Omental fat pad (tissue), 4 donors: ENCODE data around the gene FBXW5. TPM values are rescaled to one million over a fixed set of nuclear protein-coding genes. Genes with fewer than 3 reads are reported as not detected.

Experiments
- ATAC-seq: fragments of 150-250 bp; one replicate; pipeline ENCODE4 v1.9.1; 2016; ENCODE audit warnings: mild to moderate bottlenecking, moderate library complexity; ENCODE audit not compliant: low FRiP score
- DNase-seq: peaks from one replicate; pipeline ENCODE4 v3.0.0-alpha.2; 2019; ENCODE audit warnings: low spot score
- total RNA-seq, 4 donors: library from RNA; depleted of rRNA; stranded (reverse); fragments of >200 nt; gene quantifications; one replicate each; pipeline ENCODE4 v1.1.0, GENCODE V29; 2016
- TF ChIP-seq, protein P1 (sequence below), 3 donors: fragments of 450-650 bp; IDR thresholded peaks; one replicate each; pipeline ENCODE4 v1.5.1; 2016 to 2017; ENCODE audit warnings: antibody characterized with exemption in 3 of 3, mild to moderate bottlenecking in 3 of 3, moderate library complexity in 2 of 3

Gene FBXW5
- total RNA-seq, 4 donors from 2014 or later = 154 to 242 (median 185) TPM

DNA sequence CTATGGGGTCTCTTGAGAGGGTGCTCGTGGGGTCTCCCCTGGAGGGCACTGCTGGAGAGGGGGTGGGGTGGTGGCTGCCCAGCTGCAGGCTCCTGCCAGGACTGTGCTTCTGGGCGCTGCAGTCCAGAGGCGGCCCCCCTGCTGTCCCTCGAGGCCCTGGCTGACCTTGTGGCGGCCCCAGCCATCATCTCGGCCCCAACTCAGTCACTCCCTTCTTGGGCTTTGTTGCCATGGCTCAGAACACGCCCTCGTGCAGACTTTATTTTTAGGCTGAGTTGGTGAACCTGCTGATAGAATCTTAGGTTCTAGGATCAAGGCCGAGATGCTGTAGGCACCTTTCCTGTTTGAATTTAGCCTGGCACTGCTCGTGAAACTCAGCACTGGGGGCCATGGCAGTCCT is 22.8 kb downstream of the FBXW5 start:
- TF ChIP-seq, protein P1, sequence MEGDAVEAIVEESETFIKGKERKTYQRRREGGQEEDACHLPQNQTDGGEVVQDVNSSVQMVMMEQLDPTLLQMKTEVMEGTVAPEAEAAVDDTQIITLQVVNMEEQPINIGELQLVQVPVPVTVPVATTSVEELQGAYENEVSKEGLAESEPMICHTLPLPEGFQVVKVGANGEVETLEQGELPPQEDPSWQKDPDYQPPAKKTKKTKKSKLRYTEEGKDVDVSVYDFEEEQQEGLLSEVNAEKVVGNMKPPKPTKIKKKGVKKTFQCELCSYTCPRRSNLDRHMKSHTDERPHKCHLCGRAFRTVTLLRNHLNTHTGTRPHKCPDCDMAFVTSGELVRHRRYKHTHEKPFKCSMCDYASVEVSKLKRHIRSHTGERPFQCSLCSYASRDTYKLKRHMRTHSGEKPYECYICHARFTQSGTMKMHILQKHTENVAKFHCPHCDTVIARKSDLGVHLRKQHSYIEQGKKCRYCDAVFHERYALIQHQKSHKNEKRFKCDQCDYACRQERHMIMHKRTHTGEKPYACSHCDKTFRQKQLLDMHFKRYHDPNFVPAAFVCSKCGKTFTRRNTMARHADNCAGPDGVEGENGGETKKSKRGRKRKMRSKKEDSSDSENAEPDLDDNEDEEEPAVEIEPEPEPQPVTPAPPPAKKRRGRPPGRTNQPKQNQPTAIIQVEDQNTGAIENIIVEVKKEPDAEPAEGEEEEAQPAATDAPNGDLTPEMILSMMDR (IDR thresholded peaks at IDR 0.05) = no peak
- ATAC-seq (no peak), DNase-seq (no peak)

DNA sequence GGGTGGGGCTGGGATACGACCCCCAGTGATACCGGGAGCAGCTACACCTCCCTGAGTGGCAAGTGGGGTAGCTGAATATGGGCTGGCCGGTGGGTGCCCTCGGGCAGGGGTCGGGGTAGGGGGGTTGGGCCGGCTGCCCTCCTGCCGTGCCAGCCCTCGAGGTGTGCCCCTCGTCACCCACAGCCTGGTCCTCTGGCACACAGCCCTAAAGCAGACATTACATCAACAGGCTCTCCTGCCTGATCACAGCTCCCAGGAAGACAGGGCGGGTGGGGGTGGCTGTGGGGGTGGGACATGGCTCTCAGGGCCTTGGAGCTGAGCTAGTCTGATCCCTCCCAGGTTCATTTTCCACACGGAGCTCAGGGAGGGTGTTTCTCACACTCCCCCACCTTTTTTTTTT is 23.2 kb downstream of the FBXW5 start:
- no peak for ATAC-seq
- TF ChIP-seq, protein P1 (IDR thresholded peaks at IDR 0.05) = no peak
- DNase-seq = no peak

DNA sequence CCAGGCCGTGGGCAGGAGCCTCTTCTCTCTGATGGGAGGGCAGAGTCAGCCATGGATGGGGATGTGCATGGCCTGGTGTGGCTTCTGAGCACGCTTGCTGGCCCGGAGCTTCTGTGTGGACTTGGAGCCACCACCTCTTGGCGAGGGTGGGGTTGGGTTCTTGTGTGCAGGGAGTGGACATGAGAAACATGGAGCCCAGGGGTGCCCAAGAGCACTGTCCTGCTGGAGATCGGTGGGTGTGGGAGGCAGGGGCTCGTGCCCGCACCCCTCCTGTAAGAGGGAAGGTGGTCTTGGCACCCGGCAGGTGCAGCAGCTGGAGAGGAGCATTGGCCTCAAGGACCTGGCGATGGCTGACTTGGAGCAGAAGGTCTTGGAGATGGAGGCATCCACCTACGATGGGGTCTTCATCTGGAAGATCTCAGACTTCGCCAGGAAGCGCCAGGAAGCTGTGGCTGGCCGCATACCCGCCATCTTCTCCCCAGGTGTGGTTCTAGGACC is 23.8 kb downstream of the FBXW5 start:
- DNase-seq (no peak), ATAC-seq (no peak)
- TF ChIP-seq, protein P1 (IDR thresholded peaks at IDR 0.05) = no peak

DNA sequence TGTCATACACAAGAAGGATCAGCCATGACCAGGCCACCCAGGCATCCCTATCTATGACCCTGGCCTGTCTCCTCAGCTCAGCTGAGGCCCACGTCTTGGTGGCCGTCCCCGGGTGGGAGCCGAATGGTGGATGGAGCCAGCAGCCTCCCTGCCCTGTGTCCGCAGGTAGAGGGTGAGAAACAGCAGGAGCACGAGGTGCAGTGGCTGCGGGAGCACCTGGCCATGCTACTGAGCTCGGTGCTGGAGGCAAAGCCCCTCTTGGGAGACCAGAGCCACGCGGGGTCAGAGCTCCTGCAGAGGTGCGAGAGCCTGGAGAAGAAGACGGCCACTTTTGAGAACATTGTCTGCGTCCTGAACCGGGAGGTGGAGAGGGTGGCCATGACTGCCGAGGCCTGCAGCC is 24.5 kb downstream of the FBXW5 start:
- ATAC-seq (no peak), DNase-seq (no peak)
- TF ChIP-seq, protein P1 (IDR thresholded peaks at IDR 0.05) = no peak

DNA sequence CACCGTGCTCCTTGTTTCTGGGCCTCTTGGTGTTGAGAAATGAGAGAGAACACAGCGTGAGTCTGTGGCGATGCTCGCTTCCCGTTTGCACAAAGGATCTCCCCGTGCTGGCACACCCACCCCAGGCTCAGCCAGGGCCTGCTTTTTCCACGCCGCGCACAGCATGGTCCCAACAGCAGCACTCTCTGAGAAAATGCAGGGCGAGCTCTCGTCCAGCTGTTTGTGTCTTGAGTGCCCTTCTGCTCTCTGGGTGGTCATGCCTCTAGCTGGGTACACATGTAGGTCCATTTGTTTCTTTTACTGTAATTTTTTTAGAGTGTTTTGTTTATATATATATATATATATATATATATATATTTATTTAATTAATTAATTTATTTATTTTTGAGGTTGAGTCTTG is 26.6 kb downstream of the FBXW5 start:
- ATAC-seq = no peak
- TF ChIP-seq, protein P1 (IDR thresholded peaks at IDR 0.05) = no peak

DNA sequence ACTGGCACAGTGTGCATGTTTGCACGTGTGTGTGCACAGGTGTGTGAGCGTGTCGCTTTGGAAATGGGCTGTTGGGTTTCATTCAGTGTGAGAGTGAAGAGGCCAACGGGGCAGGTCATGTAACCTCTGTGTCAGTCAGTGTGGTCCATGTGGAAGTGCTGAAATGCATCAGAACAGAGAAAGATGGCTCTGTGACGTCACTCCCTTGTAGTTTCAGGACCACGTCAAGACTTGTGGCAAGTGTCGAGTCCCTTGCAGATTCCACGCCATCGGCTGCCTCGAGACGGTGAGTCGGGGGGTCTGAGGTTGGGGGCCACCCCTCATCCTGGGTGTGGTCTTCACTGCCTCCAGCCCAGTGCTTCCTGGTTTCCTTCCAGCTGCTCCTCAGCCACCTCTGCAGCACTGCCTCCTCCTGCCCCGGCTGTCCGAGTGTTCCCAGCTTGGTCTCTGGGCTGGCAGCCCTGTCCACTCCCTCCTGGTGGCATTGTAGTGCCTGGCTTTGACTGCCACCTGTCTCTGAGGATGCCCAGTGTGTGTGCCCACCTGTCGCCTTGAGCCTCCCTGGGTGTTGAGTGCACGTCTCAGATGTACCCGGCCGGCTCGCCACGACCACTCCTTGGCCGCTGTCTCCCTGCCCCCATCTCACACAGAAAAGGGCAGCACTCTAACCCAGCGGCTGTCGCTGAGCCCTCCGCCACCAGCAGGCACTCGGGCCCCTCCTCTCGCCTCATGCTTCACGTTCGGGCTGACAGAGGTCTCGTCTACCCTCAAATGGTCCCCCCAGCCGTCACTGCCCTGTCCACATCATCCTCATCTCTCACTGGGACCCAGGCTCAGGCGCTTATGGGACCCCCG is 28.0 kb downstream of the FBXW5 start:
- ATAC-seq (no peak), DNase-seq (no peak)
- TF ChIP-seq, protein P1 (IDR thresholded peaks at IDR 0.05) = no peak

More for the DNA sequence above, 26.6 kb downstream of the FBXW5 start:
- DNase-seq = no peak
